NCI-H526 treated with DMSO at 0.1 percent for 48 hours (cell line): Measurements from ENCODE around the gene PRRG4.
A peak's percentile ranks its signal among the peaks of the same experiment; 100 is the strongest.
"Not testable (repeated sequence)": the region's sequence is repeated elsewhere in the genome, so short reads cannot be mapped to it uniquely, and the experiment has no call there.

Experiments
- DNase-seq: peaks from one replicate; lab custom pipeline; 2025; lab: John Stamatoyannopoulos, UW

Gene PRRG4

DNA sequence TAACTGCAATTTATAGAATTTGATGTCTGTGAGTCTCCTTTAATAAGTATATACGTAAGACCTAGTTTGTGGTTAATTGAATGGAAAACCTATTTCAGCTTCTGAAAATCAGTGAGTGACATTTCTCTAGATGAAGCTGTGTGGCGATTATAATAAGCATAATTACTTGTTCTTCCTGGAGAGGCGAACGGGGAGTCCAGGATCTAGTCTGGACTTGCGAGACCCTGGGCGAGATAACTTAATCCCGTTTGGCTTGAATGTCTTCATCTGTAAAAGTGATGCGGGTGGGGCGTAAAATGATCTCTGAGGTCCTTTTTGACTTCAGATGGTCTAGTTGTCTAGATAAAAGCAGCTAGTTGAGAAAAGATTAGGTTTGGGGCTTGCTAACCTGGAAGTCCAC, 1.1 kb downstream of the PRRG4 start:
- peak; percentile 18 for DNase-seq

GRCh38 chr11:32831221-32831620, 1.5 kb downstream of the PRRG4 start:
- DNase-seq, result no peak

GRCh38 chr11:32833921-32834320, 4.2 kb downstream of the PRRG4 start:
- no peak for DNase-seq

DNA sequence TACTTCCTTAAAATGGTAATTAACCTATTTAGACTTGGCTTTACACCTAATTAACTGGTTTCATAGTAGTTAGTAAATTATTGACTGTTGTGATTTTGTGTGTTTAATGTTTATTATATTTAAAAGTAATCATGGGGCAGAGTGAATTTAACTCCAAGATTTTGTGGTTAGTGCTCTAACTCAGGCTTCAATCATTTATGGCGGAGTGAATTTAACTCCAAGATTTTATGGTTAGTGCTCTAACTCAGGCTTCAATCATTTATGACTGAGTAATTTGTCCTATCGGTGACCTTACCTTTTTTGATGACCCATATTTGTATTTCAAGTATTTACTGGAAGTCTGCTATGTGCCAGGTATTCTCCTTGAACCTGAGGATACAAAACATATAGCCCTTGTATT, 7.2 kb downstream of the PRRG4 start:
- DNase-seq, result no peak

DNA sequence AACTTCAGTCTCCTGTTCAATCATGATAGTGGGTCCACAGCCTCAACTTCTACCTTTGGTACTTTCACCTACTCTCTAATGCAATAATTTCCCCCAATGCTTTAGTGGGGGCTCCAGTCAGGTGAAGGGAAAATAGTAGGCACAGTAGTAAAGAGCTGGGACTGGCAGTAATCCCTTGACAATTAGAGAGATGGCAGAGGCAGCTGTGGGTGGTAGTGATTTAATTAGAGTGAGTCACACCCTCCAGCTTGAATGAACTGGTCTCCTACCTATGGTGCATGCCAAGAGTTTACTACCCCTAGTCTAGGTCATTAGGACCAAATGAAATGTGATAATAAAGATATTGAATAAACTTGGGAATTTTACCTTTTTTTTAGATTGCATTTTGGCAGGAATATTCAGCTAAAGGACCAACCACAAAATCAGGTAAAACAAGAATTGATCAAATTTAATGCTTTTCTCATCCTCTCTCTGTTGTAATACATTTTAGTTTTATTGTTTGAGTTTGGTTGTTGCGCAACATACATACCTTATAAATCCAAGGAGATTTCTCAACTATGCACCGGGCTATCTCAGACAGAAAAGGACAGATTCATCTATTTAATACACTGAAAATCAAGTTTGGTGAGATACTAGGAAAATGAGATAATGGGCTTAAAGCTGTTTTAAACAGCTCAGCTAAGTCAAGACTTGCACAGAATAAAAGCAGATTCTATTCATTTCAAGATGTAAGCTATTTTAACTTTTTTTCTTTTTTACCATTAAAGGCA, 9.0 kb downstream of the PRRG4 start:
- DNase-seq, result no peak

DNA sequence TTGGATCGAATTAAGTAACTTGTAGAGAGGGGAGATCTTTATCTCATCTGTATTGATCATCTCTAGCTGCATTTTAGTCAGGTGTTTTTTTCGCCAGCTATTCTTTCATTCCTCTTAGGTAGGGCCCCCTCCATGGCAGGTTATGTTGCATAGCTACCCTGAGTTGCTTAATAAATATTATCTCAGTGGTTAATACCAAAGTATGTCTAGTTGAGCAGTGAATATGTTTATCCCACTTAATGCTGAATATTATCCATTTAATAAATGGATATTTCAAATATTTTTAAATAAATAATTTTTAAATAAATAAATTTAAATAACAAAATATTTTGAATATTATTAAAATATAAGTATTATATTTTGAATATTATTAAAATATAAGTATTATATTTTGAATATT, 9.6 kb downstream of the PRRG4 start:
- no peak for DNase-seq

- DNase-seq, result no peak
Observed at GRCh38 chr11:32840587-32840986, 10.9 kb downstream of the PRRG4 start.

GRCh38 chr11:32843544-32843943, 13.8 kb downstream of the PRRG4 start:
- no peak for DNase-seq

DNA sequence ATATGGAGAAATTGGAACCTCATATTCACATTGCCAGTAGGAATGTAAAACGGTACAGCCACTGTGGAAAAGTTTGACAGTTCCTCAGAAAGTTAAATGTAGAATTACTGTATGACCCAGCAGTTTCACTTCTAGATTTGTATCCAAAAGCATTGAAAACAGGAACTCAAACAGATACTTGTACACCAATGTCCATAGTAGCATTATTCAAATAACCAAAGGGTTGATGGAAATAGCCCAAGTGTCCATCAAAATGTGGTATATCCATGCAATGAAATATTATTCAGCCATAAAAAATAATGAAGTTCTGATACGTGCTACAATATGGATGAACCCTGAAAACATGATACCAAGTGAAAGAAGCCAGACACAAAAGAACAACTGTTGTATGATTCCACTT, 17.8 kb downstream of the PRRG4 start:
- DNase-seq, result no peak

- DNase-seq, result no peak
Observed at GRCh38 chr11:32849761-32850160, 20.0 kb downstream of the PRRG4 start.

GRCh38 chr11:32851251-32851650, 21.5 kb downstream of the PRRG4 start:
- DNase-seq, result peak; percentile 17

GRCh38 chr11:32852207-32852606, 22.5 kb downstream of the PRRG4 start:
- DNase-seq, result no peak

GRCh38 chr11:32855601-32856000, 25.9 kb downstream of the PRRG4 start:
- no peak for DNase-seq

GRCh38 chr11:32858731-32859130, 29.0 kb downstream of the PRRG4 start:
- no peak for DNase-seq

GRCh38 chr11:32861850-32862577, 32.3 kb downstream of the PRRG4 start:
- DNase-seq, result no peak

GRCh38 chr11:32864555-32864954, 34.8 kb downstream of the PRRG4 start:
- no peak for DNase-seq

GRCh38 chr11:32868752-32869151, 39.0 kb downstream of the PRRG4 start:
- not testable (repeated sequence) for DNase-seq

- DNase-seq, result peak; percentile 55
Observed at GRCh38 chr11:32870676-32871075, 40.9 kb downstream of the PRRG4 start.

- no peak for DNase-seq
Observed at GRCh38 chr11:32874132-32874531, 44.4 kb downstream of the PRRG4 start.

DNA sequence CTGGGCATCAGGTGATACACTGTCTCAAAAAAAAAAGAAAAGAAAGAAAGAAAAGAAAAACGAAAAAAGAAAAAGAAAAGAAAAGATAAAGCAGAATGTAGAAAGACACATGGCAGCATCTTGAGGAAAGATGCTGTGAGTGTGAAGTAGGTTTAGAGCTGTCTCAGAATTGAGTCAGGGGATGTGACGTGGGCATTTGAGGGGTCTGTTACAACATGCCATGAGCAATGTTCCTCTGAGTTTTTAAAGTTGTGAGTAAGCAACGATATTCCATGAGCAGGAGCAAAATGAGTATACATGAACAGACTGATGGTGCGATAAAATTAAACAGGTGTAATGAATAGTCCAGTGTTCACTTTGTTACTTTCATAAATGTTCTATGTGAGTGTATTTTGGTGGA, 51.6 kb downstream of the PRRG4 start:
- DNase-seq, result no peak

DNA sequence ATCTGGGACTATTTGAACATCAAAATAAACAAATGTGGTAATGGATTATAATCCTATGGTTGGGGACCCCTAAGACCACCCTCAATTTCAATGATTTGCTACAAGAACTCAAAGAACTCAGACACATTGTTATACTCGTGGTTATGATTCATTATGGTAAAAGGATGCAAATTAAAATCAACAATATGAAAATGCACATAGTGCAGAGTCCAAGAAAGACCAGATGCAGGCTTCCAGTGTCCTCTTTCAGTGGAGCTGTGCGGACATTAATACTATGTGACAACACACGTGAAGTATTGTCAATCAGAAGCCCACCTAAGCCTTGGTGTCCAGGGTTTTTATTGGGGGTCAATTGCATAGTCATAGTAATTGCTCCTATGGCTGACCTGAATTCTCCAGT, 53.7 kb downstream of the PRRG4 start:
- peak; percentile 86 for DNase-seq

DNA sequence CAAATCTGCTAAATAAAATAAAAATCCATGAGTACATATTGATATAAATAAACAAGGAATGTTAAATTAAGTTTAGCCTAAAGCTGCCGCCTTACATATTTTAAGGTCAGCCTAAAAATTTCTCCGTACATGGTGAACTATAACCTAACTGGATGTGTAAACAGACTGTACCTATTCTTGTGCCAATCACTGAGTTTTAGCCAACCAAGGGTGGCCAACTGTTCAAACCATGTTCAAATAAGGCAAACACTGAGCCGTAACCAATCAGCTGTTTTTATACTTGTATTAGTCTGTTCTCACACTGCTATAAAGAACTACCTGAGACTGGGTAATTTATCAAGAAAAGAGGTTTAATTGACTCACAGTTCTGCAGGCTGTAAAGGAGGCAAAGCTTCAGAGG, 54.3 kb downstream of the PRRG4 start:
- DNase-seq, result no peak

- no peak for DNase-seq
Observed at GRCh38 chr11:32884770-32885384, 55.1 kb downstream of the PRRG4 start.
